ENCODE measurements around the gene PLD1. TPM values are rescaled to one million over a fixed set of nuclear protein-coding genes. Genes with fewer than 3 reads are reported as not detected.

Gene PLD1
- total RNA-seq, 2 donors from 2014 or later: 9.5 to 15.9 TPM

DNA sequence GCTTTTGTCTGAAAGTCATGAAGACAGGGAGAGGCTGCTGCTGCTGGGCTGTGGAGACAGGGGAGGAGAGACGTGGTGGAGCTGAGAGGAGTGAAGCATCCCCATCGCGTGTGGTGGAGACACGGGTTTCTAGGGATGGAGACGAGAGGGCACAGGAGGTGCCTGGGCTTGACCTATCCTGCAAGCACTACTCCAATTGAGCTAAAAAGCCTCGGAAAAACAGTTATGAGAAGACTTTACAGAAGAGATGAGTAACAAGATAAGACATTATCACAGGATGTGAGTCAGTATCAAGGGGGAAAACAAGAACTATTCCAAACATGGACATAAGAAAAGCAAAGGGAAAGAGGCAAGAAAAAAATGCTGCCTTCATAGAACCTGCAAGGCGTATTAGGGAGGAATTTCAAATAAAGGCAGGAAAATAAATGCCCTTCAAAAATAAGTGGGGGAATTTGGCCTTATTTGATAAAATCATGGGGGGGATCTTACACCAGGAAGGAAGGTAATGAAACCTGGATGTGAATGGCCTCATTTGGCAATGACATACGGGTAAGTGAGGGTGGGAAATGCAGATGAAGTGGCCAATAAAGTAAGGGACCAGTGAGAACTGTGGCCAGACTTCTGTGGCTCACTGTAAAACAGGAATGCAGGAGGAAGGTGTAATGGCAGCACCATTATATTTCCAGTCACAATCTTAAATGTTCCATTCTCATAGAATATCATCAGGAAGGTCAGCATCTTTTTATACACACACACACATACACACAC, 97.9 kb downstream of the PLD1 start:
- Mint-ChIP-seq H3K9me3 (peaks cover 15% of the 10 kb centered on the region), H3K27ac (no peak overlapping the region), H3K27me3 (ENCODE audit: insufficient read depth) (no peaks in the 10 kb centered on the region), H3K36me3 (ENCODE audit: low read depth) (peaks cover 4% of the 10 kb centered on the region), H3K4me3 (no peak overlapping the region), H3K4me1 (no peaks in the 10 kb centered on the region)
- 72 to 86% methylated on average over 4 to 8 of the region's 8 CpGs for WGBS, 2 experiments (ENCODE audit: insufficient coverage in 1 of 2, insufficient read length in 1 of 2)
- no peak overlapping the region for H3K27ac ChIP-seq (ENCODE audit: low read depth, low read length)
- DNase-seq: no peak
- no peaks in the 10 kb centered on the region for H3K36me3 ChIP-seq (ENCODE audit: control insufficient read depth, insufficient read depth, low read length)
- no peak overlapping the region for H3K9ac ChIP-seq (ENCODE audit: extremely low read depth, low read length, poor library complexity, severe bottlenecking)
- H3K9me3 ChIP-seq (ENCODE audit: control insufficient read depth, low read length): peaks cover 25% of the 10 kb centered on the region
- TF ChIP-seq CTCF (conservative IDR thresholded peaks at IDR 0.05): no peak
- no peaks in the 10 kb centered on the region for H3K27me3 ChIP-seq (ENCODE audit: control insufficient read depth, insufficient read depth, low read length, poor library complexity, severe bottlenecking)
- no peaks in the 10 kb centered on the region for H3K4me1 ChIP-seq (ENCODE audit: control insufficient read depth, insufficient read depth, low read length)
- H3K4me3 ChIP-seq (ENCODE audit: low read length): no peak overlapping the region

DNA sequence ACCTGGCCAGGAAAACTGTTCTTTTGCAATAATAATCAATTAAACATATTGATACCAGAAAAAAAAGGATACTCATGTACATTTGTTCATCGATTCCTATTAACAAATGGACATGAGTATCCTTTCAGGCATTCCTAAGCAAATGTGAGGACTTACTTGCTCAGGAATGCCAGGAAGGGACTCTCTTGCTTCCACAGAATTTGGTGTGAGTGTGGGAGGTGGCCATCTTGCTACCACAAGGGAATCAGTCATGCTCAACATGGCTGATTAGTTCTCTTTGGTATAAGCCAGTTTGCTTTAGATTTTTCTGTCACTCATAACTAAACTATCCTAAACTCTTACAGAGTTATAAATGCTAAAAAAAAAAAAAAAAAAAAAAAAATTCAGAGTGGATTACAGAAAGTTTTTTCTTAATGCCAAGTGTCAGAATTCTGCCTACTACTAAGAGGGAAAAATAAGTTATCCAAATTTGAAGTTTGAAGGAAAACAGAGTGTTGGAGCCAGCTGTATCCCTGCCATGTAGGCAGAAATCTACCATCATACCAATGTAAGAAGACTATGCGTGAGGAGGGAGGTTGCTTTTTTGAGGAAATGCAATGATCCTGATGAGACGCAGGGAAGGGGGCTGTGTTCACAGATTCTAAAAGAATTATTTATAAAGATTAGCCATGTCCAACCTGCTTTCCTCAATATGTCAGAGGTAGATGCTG, 98.7 kb downstream of the PLD1 start:
- Mint-ChIP-seq H3K27ac (no peak overlapping the region), H3K4me1 (no peaks in the 10 kb centered on the region), H3K36me3 (ENCODE audit: low read depth) (peaks cover 4% of the 10 kb centered on the region), H3K4me3 (no peak overlapping the region), H3K9me3 (peaks cover 15% of the 10 kb centered on the region), H3K27me3 (ENCODE audit: insufficient read depth) (no peaks in the 10 kb centered on the region)
- Histone ChIP-seq H3K36me3 (ENCODE audit: control insufficient read depth, insufficient read depth, low read length) (no peaks in the 10 kb centered on the region), H3K4me3 (ENCODE audit: low read length) (no peak overlapping the region), H3K27ac (ENCODE audit: low read depth, low read length) (no peak overlapping the region), H3K4me1 (ENCODE audit: control insufficient read depth, insufficient read depth, low read length) (no peaks in the 10 kb centered on the region), H3K9me3 (ENCODE audit: control insufficient read depth, low read length) (peaks cover 18% of the 10 kb centered on the region), H3K9ac (ENCODE audit: extremely low read depth, low read length, poor library complexity, severe bottlenecking) (no peak overlapping the region), H3K27me3 (ENCODE audit: control insufficient read depth, insufficient read depth, low read length, poor library complexity, severe bottlenecking) (no peaks in the 10 kb centered on the region)
- no peak for DNase-seq
- 83 to 100% methylated on average over 1 to 3 of the region's 3 CpGs for WGBS, 2 experiments (ENCODE audit: insufficient coverage in 1 of 2, insufficient read length in 1 of 2)
- no peak for TF ChIP-seq CTCF (conservative IDR thresholded peaks at IDR 0.05)

GRCh38 chr3:171710359-171710758, 99.9 kb downstream of the PLD1 start:
- H3K27me3 Mint-ChIP-seq (ENCODE audit: insufficient read depth): no peaks in the 10 kb centered on the region
- H3K27ac ChIP-seq (ENCODE audit: low read depth, low read length): no peak overlapping the region
- WGBS, 2 experiments (ENCODE audit: insufficient coverage in 1 of 2, insufficient read length in 1 of 2): 95 to 96% methylated on average over 16 to 17 of the region's 17 CpGs

More at GRCh38 chr3:171710359-171710758, 99.9 kb downstream of the PLD1 start:
- H3K27me3 ChIP-seq (ENCODE audit: control insufficient read depth, insufficient read depth, low read length, poor library complexity, severe bottlenecking): no peaks in the 10 kb centered on the region
- Mint-ChIP-seq H3K4me1 (no peaks in the 10 kb centered on the region), H3K9me3 (peaks cover 7% of the 10 kb centered on the region), H3K4me3 (no peak overlapping the region), H3K27ac (no peak overlapping the region), H3K36me3 (ENCODE audit: low read depth) (peaks cover 3% of the 10 kb centered on the region)
- TF ChIP-seq CTCF (conservative IDR thresholded peaks at IDR 0.05): no peak
- DNase-seq: no peak
- H3K9ac ChIP-seq (ENCODE audit: extremely low read depth, low read length, poor library complexity, severe bottlenecking): no peak overlapping the region
- peaks cover 8% of the 10 kb centered on the region for H3K9me3 ChIP-seq (ENCODE audit: control insufficient read depth, low read length)
- H3K4me3 ChIP-seq (ENCODE audit: low read length): no peak overlapping the region
- no peaks in the 10 kb centered on the region for H3K4me1 ChIP-seq (ENCODE audit: control insufficient read depth, insufficient read depth, low read length)
- no peaks in the 10 kb centered on the region for H3K36me3 ChIP-seq (ENCODE audit: control insufficient read depth, insufficient read depth, low read length)

Data from endodermal cell (in vitro differentiated cells).